Prostate gland (tissue), 2 donors: ENCODE results near the gene GLG1.

Source experiments
- POLR2A ChIP-seq: fragments of 450-650 bp; IDR thresholded peaks from one replicate; pipeline ENCODE4 v1.6.1; 2016; ENCODE audit warnings: antibody characterized with exemption, mild to moderate bottlenecking
- TF ChIP-seq, protein P1 (sequence below), 4 experiments: fragments of 200-600 bp in 2 of 4; fragments of 450-650 bp in 2 of 4; sonication (generic) in 2 of 4; IDR thresholded peaks; 1 replicate in 3 of 4; 2 replicates in 1 of 4; pipeline ENCODE4 v1.5.1; 2016 to 2019; ENCODE audit warnings: antibody characterized with exemption in 4 of 4, mild to moderate bottlenecking in 2 of 4, moderate library complexity in 2 of 4

GRCh38 chr16:74439685-74440084 is 167.2 kb downstream of the GLG1 start:
- TF ChIP-seq, protein P1, sequence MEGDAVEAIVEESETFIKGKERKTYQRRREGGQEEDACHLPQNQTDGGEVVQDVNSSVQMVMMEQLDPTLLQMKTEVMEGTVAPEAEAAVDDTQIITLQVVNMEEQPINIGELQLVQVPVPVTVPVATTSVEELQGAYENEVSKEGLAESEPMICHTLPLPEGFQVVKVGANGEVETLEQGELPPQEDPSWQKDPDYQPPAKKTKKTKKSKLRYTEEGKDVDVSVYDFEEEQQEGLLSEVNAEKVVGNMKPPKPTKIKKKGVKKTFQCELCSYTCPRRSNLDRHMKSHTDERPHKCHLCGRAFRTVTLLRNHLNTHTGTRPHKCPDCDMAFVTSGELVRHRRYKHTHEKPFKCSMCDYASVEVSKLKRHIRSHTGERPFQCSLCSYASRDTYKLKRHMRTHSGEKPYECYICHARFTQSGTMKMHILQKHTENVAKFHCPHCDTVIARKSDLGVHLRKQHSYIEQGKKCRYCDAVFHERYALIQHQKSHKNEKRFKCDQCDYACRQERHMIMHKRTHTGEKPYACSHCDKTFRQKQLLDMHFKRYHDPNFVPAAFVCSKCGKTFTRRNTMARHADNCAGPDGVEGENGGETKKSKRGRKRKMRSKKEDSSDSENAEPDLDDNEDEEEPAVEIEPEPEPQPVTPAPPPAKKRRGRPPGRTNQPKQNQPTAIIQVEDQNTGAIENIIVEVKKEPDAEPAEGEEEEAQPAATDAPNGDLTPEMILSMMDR (IDR thresholded peaks at IDR 0.05), result no peak
- no peak for TF ChIP-seq POLR2A
